CD4-positive, alpha-beta T cell treated with Interleukin-1 beta for 1 hour (primary cell): ENCODE measurements around the gene XYLT1.

Experiments
- DNase-seq, 2 donors: peaks; one replicate each; pipeline ENCODE4 v3.0.0-alpha.2; 2020 to 2022

Gene XYLT1

GRCh38 chr16:17246268-17246885 is 224.4 kb downstream of the XYLT1 start:
- no peak for DNase-seq

GRCh38 chr16:17245776-17246175 is 225.0 kb downstream of the XYLT1 start:
- DNase-seq: no peak

GRCh38 chr16:17244872-17245551 is 225.7 kb downstream of the XYLT1 start:
- no peak for DNase-seq

- no peak for DNase-seq
Observed at GRCh38 chr16:17241264-17241835, 229.4 kb downstream of the XYLT1 start.

- DNase-seq: peak in 1 of 2 donors; percentile 14
Observed at GRCh38 chr16:17238285-17239028, 232.3 kb downstream of the XYLT1 start.

GRCh38 chr16:17237350-17237944 is 233.3 kb downstream of the XYLT1 start:
- no peak for DNase-seq

- DNase-seq: no peak
Observed at GRCh38 chr16:17235147-17235815, 235.5 kb downstream of the XYLT1 start.

- no peak for DNase-seq
Observed at GRCh38 chr16:17233318-17234002, 237.3 kb downstream of the XYLT1 start.

- no peak for DNase-seq
Observed at GRCh38 chr16:17232487-17232886, 238.3 kb downstream of the XYLT1 start.

GRCh38 chr16:17231972-17232371 is 238.8 kb downstream of the XYLT1 start:
- no peak for DNase-seq

GRCh38 chr16:17230932-17231581 is 239.7 kb downstream of the XYLT1 start:
- no peak for DNase-seq

GRCh38 chr16:17229766-17230165 is 241.0 kb downstream of the XYLT1 start:
- DNase-seq: no peak

- DNase-seq: no peak
Observed at GRCh38 chr16:17229131-17229530, 241.6 kb downstream of the XYLT1 start.

- DNase-seq: no peak
Observed at GRCh38 chr16:17228708-17229055, 242.1 kb downstream of the XYLT1 start.

- DNase-seq: no peak
Observed at GRCh38 chr16:17228048-17228707, 242.6 kb downstream of the XYLT1 start.

- no peak for DNase-seq
Observed at GRCh38 chr16:17227278-17227677, 243.5 kb downstream of the XYLT1 start.

- DNase-seq: no peak
Observed at GRCh38 chr16:17225541-17225940, 245.2 kb downstream of the XYLT1 start.

- DNase-seq: peak; percentile 30 to 40
Observed at GRCh38 chr16:17224879-17225281, 245.9 kb downstream of the XYLT1 start.

- no peak for DNase-seq
Observed at GRCh38 chr16:17224350-17224749, 246.4 kb downstream of the XYLT1 start.

GRCh38 chr16:17223576-17223975 is 247.2 kb downstream of the XYLT1 start:
- DNase-seq: no peak

- DNase-seq: no peak
Observed at GRCh38 chr16:17222871-17223401, 247.8 kb downstream of the XYLT1 start.
